HUES64 (cell line): ENCODE data around the gene SYF2.

ENCODE experiments used
- H3K27ac ChIP-seq: 2 replicates; pipeline ENCODE4 v1.7.0; 2013; ENCODE audit warnings: low read depth, low read length, inconsistent platforms
- H3K27me3 ChIP-seq: 2 replicates; pipeline ENCODE4 v1.6.1; 2013; ENCODE audit warnings: mild to moderate bottlenecking, low read length; ENCODE audit not compliant: insufficient read depth
- H3K36me3 ChIP-seq: 2 replicates; pipeline ENCODE4 v1.6.1; 2013; ENCODE audit warnings: mild to moderate bottlenecking, low read length; ENCODE audit not compliant: insufficient read depth
- H3K4me1 ChIP-seq: 2 replicates; pipeline ENCODE4 v1.6.1; 2013; ENCODE audit warnings: mild to moderate bottlenecking, low read length, moderate library complexity; ENCODE audit not compliant: insufficient read depth
- H3K4me3 ChIP-seq: 2 replicates; pipeline ENCODE4 v1.5.1; 2013; ENCODE audit warnings: mild to moderate bottlenecking, low read length, moderate library complexity
- H3K9ac ChIP-seq: 2 replicates; pipeline ENCODE4 v1.6.1; 2013; ENCODE audit warnings: mild to moderate bottlenecking, low read depth, low read length
- H3K9me3 ChIP-seq: 2 replicates; pipeline ENCODE4 v1.6.1; 2013; ENCODE audit warnings: low read depth, low read length; ENCODE audit not compliant: insufficient read depth
- WGBS: fragments of 150-250, 120-280 bp; methylation state at CpG from one replicate; pipeline ENCODE4 v1.1.7; 2013; ENCODE audit warnings: missing lambda C conversion rate; 5-methylcytosine and 5-hydroxymethylcytosine counted together

The SYF2 gene

DNA sequence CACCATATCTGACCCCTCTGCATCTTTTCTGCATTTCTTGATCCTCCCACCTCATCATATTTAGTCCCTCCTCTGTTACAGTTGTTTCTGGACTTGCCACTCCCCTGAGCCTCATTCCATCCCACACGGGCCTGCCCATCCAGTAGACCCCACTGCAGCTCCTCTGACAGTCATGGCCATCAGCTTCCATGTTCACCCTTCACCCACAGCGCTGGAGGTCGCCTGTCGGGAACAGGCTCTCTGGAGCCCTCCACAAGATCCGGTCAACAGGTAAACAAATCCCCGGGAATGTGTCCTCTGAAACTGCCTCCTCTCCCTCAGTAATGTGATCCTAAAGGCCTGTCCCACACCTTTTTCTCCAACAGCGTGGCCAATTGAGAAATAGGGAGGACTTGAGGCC lies 31.3 kb downstream of the SYF2 start:
- H3K4me3 ChIP-seq, result no peak overlapping the region
- no peak overlapping the region for H3K27ac ChIP-seq
- 0 out of 2 replicates have a peak, but pooled peaks cover 12% of the 10 kb centered on the region for H3K4me1 ChIP-seq
- WGBS, result 90% methylated on average over 6 of the region's 7 CpGs
- H3K9ac ChIP-seq, result no peak overlapping the region
- no peaks in the 10 kb centered on the region for H3K9me3 ChIP-seq
- no peaks in the 10 kb centered on the region for H3K27me3 ChIP-seq
- H3K36me3 ChIP-seq, result no peaks in the 10 kb centered on the region

DNA sequence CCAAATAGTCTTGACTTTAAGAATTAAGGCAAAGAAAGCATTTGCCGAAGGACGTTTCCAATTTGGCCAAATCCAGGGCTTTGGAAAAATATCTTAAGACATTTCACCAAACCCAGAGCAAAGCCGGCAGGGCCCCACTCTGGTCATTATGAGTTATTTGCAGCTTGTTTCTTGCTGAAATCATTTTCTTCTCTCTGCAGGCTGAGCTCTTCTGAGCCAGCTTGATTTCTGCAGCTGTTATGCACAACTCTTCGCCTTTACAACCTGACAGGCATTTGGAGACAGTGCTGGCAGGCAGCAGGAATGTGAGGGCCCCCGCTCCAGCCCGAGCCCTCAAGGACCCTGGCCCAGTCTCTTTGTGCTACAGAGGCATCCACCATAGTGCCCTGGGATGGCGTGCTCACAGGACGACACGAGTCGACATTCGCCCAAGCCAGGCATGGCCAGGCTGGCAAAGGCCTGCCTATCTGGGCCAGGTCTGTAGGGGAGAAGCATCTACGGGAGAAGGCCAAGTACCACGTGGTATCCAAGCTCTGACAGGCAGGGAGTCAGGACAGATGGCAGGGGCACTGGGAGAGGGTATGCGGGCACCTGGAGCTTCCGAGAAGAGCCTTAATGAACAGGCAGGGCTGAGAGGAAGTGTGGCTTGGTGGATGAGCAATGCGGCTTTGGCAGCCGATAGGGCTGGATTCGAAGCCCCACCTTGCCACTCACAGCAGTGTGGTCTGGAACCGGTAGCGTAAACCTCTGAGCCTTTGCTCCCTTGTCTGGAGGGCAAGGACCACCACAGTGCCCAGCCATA lies 32.3 kb downstream of the SYF2 start:
- Histone ChIP-seq H3K4me1 (0 out of 2 replicates have a peak, but pooled peaks cover 12% of the 10 kb centered on the region), H3K36me3 (no peaks in the 10 kb centered on the region), H3K27ac (no peak overlapping the region), H3K9me3 (no peaks in the 10 kb centered on the region), H3K4me3 (no peak overlapping the region), H3K27me3 (no peaks in the 10 kb centered on the region), H3K9ac (no peak overlapping the region)
- 88% methylated on average over 20 of the region's 20 CpGs for WGBS

DNA sequence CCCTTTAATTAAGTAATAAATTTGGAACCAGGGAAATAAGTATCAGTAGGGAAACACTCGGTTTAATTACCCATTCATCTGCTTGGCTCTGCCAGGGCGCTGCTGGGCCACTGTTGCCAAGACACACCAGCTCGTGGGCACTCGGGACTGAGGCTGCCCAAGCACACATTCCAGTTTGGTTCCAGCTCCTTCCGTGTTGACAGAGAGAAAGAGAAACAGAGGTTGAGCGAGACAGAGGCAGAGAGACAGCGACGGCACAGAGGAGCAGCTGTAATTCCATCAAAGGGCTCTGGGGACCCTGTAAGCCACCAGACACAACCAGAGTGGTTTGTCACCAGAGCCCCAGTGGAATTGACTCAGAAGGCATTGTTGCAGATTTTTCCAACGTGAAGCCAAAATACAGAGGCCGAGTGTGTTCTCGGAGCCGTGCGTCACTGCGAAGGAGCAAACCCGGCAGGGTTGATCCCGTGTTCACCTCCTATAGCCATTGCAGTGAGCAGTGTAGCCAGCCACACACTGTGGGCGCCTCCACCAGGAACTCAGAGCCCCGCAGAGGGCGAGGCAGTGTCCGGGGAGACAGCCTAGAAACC lies 33.5 kb downstream of the SYF2 start:
- no peak overlapping the region for H3K27ac ChIP-seq
- 89% methylated on average over 20 of the region's 20 CpGs for WGBS
- no peak overlapping the region for H3K4me3 ChIP-seq
- H3K4me1 ChIP-seq, result 0 out of 2 replicates have a peak, but pooled peaks cover 8% of the 10 kb centered on the region
- no peaks in the 10 kb centered on the region for H3K27me3 ChIP-seq
- H3K9ac ChIP-seq, result no peak overlapping the region
- no peaks in the 10 kb centered on the region for H3K9me3 ChIP-seq
- no peaks in the 10 kb centered on the region for H3K36me3 ChIP-seq

- H3K4me1 ChIP-seq, result 0 out of 2 replicates have a peak, but pooled peaks cover 6% of the 10 kb centered on the region
- 89% methylated on average over 11 of the region's 11 CpGs for WGBS
- H3K27ac ChIP-seq, result no peak overlapping the region
- no peaks in the 10 kb centered on the region for H3K27me3 ChIP-seq
- H3K36me3 ChIP-seq, result no peaks in the 10 kb centered on the region
- H3K9ac ChIP-seq, result no peak overlapping the region
- H3K4me3 ChIP-seq, result no peak overlapping the region
- H3K9me3 ChIP-seq, result no peaks in the 10 kb centered on the region
These were observed 34.2 kb downstream of the SYF2 start for GRCh38 chr1:25197982-25198662.

- no peak overlapping the region for H3K27ac ChIP-seq
- H3K4me1 ChIP-seq, result 0 out of 2 replicates have a peak, but pooled peaks cover 6% of the 10 kb centered on the region
- no peaks in the 10 kb centered on the region for H3K36me3 ChIP-seq
- WGBS, result 89% methylated on average over 20 of the region's 20 CpGs
- no peaks in the 10 kb centered on the region for H3K27me3 ChIP-seq
- H3K9ac ChIP-seq, result no peak overlapping the region
- H3K9me3 ChIP-seq, result no peaks in the 10 kb centered on the region
- no peak overlapping the region for H3K4me3 ChIP-seq
These were observed 34.9 kb downstream of the SYF2 start for GRCh38 chr1:25197235-25197975.

- Histone ChIP-seq H3K36me3 (no peaks in the 10 kb centered on the region), H3K27me3 (no peaks in the 10 kb centered on the region), H3K4me3 (no peak overlapping the region), H3K9ac (no peak overlapping the region), H3K9me3 (no peaks in the 10 kb centered on the region), H3K4me1 (0 out of 2 replicates have a peak, but pooled peaks cover 6% of the 10 kb centered on the region), H3K27ac (no peak overlapping the region)
- 97% methylated on average over 7 of the region's 7 CpGs for WGBS
These were observed 35.5 kb downstream of the SYF2 start for GRCh38 chr1:25196830-25197229.

DNA sequence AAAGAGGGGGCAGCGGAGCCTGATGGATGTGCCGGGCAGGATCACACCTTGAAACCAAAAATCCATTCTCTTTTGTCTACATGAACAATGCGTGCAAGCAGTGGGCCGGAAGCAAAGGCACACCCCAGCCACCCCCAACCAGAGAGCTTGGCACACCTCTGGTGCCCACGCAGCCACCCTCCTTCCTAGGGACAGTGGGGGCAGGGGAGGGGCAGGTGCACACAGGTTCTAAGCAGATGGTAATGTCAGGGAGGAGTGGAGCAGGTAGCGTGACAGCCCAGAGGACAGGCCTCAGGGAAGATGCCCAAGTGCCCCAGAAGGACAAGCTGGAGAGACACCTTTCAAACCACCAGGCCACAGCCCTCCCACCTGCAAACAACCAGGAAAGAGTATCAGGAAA lies 36.5 kb downstream of the SYF2 start:
- WGBS, result 96% methylated on average over 6 of the region's 6 CpGs
- no peak overlapping the region for H3K9ac ChIP-seq
- no peaks in the 10 kb centered on the region for H3K27me3 ChIP-seq
- no peaks in the 10 kb centered on the region for H3K9me3 ChIP-seq
- no peak overlapping the region for H3K27ac ChIP-seq
- H3K4me1 ChIP-seq, result 0 out of 2 replicates have a peak, but pooled peaks cover 6% of the 10 kb centered on the region
- H3K4me3 ChIP-seq, result no peak overlapping the region
- H3K36me3 ChIP-seq, result no peaks in the 10 kb centered on the region

GRCh38 chr1:25194572-25195020 lies 37.7 kb downstream of the SYF2 start:
- Histone ChIP-seq H3K4me3 (no peak overlapping the region), H3K27ac (no peak overlapping the region), H3K9me3 (no peaks in the 10 kb centered on the region), H3K36me3 (no peaks in the 10 kb centered on the region), H3K9ac (no peak overlapping the region), H3K27me3 (no peaks in the 10 kb centered on the region), H3K4me1 (0 out of 2 replicates have a peak, but pooled peaks cover 1% of the 10 kb centered on the region)
- WGBS, result 83% methylated on average over 17 of the region's 17 CpGs

GRCh38 chr1:25194054-25194453 lies 38.2 kb downstream of the SYF2 start:
- no peaks in the 10 kb centered on the region for H3K36me3 ChIP-seq
- H3K9ac ChIP-seq, result no peak overlapping the region
- H3K27ac ChIP-seq, result no peak overlapping the region
- H3K4me3 ChIP-seq, result no peak overlapping the region
- H3K9me3 ChIP-seq, result no peaks in the 10 kb centered on the region
- no peaks in the 10 kb centered on the region for H3K4me1 ChIP-seq
- WGBS, result 92% methylated on average over 8 of the region's 8 CpGs
- no peaks in the 10 kb centered on the region for H3K27me3 ChIP-seq

DNA sequence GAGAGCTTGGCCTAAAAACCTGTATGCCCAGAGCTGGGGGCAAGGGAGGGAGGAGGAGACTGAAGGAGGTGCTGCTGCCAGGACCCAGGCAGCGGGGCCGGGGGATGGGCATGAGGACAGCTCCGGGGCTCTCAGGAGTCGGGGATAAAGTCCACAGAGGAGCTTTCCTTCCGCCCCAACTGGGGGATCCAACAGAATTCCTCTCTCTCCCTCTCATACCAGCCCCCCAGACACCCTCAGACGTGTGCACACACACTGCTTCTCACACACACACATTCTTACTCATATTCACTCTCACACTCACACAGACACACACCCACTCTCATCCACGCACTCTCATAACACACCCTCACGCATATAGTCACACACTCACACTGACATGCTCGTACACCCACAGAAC lies 39.1 kb downstream of the SYF2 start:
- H3K27ac ChIP-seq, result no peak overlapping the region
- no peaks in the 10 kb centered on the region for H3K9me3 ChIP-seq
- H3K9ac ChIP-seq, result no peak overlapping the region
- no peaks in the 10 kb centered on the region for H3K36me3 ChIP-seq
- no peak overlapping the region for H3K4me3 ChIP-seq
- H3K27me3 ChIP-seq, result no peaks in the 10 kb centered on the region
- WGBS, result 72% methylated on average over 9 of the region's 9 CpGs
- no peaks in the 10 kb centered on the region for H3K4me1 ChIP-seq
